Hematopoietic multipotent progenitor cell treated with erythropoietin and hydrocortisone succinate and interleukin-3 and kit ligand, for 4 days (in vitro differentiated cells): ENCODE results near the gene PGPEP1.

ENCODE experiments used
- DNase-seq: peaks from one replicate; pipeline ENCODE4 v3.0.0-alpha.2; 2015

PGPEP1 gene, protein sequence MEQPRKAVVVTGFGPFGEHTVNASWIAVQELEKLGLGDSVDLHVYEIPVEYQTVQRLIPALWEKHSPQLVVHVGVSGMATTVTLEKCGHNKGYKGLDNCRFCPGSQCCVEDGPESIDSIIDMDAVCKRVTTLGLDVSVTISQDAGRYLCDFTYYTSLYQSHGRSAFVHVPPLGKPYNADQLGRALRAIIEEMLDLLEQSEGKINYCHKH

GRCh38 chr19:18340190-18340989 lies at the start of gene PGPEP1:
Gene PGPEP1 (plus strand): TSS chr19:18340598. CDS start chr19:18340682, 84 bp downstream.
- DNase-seq, result peak; percentile 78

DNA sequence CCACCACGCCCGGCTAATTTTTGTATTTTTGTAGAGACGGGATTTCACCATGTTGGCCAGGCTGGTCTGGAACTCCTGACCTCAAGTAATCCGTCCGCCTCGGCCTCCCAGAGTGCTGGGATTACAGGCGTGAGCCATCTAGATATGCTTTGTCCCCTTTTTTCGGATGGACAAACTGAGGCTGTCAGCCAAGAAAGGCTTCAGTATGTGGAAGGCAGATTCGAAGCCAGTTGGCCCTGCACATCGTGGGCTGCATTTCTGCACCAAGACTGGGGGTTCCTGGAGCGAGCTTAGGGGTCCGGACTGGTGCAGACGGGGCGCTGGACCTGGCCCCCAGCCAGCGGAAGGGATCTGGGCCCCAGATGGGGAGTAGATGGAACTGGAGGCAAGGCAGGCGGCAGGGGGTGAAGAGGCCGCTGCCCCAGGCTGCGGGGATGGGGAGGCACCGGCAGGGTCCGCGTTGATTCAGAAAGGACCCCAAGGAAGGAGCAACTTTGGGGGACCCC lies 49.3 kb upstream of the PGPEP1 start:
- no peak for DNase-seq

- peak; percentile 96 for DNase-seq
Measured at GRCh38 chr19:18291590-18292461, 48.6 kb upstream of the PGPEP1 start.

DNA sequence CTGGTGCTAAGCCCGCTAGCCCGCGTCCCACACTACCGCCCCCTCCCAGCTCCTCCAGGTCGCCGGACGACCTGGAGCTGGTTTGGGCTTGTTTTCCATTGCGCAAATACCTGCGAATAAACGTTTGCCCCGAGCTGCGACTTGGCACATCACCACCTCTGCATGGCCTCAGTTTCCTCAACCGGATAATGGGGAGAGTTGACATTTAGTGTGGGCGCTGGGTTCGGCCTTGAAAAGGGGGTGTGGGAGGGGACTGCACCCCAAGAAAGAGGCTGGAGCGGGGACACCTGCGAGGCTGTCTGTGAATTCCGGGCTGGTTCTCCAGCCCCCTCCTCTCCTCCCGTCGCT lies 48.0 kb upstream of the PGPEP1 start:
- no peak for DNase-seq

DNA sequence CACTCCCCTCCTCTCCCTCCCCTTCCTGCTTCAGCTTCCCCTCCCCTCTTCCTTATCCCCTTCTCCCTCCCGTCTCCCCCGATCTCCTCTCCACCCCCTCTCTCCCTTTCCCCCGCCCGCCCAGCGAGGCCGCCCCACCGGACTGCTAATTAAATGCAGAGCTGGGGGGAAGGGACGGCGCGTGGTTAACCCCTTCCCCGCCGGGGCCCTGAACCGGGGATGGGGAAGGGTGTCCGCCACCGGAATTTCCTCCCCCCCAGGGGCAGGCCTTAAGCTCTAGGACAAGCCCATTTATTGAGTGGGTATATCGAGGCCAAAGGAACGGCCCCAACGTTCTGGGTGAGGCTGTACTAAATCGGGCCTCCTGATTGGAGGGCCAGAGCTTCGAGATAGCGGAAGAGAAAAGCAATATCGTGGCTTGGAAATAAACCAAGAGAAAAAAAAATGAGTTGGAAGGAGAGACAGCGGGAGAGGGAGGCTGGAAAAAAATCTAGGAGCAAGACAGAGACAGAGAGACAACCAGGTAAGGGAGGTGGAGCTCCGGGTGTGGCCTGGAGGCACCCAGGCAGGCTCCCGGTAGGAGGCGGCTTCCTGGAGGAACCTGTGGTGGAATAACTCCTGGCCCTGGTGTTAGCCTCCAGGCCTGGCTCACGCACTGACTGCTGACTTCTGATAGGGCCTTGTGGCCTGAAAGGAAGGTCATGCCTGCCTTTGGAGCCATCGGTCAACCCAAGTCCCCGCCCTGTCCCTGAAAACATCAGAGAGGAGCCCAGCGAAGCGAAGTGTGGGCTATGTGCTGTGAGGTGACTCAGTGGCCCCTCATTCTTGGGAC lies 47.4 kb upstream of the PGPEP1 start:
- DNase-seq, result peak; percentile 93

DNA sequence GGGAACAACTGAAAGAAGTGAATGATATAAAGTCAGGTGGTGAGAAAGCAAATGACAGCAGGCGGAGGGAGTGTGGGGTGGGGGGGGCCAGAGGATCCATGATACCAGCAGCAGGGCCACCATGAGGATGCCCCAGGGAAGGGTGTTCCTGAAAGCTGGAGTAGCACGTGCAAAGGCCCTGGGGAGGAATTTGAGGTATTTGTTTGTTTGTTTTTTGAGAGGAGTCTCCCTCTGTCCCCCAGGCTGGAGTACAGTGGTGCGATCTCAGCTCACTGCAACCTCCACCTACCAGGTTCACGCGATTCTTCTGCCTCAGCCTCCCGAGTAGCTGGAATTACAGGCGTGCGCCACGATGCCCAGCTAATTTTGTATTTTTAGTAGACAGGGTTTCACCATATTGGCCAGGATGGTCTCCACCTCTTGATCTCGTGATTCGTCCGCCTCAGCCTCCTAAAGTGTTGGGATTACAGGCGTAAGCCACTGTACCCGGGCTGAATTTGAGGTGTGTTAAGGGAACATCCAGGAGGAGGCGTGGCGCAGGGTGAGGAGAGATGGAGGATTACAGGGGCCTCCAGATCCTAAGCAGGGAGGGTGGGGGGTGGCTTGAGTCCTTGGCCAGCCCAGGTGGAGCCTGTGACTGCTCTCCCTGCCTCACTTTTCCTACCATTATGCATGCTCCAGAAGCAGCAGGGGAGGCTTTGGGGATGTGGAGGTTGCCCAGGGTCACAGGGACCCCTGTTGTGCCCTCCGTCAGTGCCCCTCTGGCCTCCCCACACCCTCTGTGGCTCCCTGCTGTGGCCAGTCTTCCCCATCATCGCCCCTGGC lies 46.5 kb upstream of the PGPEP1 start:
- DNase-seq, result no peak

- no peak for DNase-seq
Measured at GRCh38 chr19:18294467-18294864, 45.9 kb upstream of the PGPEP1 start.

DNA sequence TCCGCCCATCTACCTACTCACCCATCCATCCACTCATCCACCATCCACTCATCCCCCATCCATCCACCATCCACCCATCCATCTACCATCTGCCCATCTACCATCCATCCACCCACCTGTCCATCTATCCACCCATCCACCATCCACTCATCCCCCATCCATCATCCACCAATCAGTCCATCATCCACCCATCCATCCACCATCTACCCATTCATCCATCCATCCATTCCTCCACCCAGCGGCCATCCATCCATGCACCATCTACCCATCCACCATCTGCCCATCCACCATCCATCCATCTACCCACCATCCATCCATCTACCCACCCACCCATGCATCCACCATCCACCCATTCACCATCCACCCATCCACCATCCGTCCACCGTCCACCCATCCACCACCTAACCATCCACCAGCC lies 45.4 kb upstream of the PGPEP1 start:
- DNase-seq, result no peak

GRCh38 chr19:18297308-18297707 lies 43.1 kb upstream of the PGPEP1 start:
- no peak for DNase-seq

GRCh38 chr19:18298601-18299000 lies 41.8 kb upstream of the PGPEP1 start:
- no peak for DNase-seq

- no peak for DNase-seq
Measured at GRCh38 chr19:18299654-18300053, 40.7 kb upstream of the PGPEP1 start.

DNA sequence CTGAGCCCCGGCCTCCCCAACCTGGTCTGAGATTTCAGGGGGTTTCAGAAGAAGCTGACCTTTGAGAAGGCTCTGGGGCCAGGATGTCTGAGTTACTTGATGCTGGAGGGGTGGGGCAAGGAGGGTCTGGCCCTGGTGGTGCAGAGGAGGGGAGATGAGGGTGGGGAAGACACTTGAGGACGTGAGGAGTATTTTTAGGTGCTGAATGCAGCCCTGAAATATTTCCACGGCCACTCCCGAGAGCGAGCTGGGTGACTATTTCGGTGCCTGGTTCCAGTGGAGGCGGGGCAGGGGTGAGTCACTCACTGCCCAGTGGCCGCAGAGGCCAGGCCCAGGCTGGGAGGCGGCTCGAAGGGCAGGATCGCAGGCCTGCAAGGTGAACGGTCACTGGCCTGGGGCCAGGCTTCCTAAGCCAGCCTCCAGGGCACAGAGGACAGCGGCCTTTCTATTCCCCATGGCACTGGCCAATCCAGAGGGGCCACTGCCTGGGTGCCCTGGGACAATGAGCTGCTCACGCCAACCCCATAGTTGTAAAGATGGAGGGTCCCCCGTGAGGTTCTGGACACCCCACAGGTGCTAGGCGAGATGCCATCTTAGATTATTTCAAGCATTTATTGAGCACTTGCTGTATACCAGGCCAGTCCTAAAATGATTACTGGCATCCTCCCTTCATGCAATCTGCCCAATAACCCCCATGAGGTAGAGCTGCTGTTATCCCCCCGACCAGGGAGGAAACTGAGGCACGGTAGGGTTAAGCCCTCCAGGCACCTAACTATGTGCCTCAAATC lies 39.3 kb upstream of the PGPEP1 start:
- DNase-seq, result no peak

- DNase-seq, result no peak
Measured at GRCh38 chr19:18301718-18302111, 38.7 kb upstream of the PGPEP1 start.

DNA sequence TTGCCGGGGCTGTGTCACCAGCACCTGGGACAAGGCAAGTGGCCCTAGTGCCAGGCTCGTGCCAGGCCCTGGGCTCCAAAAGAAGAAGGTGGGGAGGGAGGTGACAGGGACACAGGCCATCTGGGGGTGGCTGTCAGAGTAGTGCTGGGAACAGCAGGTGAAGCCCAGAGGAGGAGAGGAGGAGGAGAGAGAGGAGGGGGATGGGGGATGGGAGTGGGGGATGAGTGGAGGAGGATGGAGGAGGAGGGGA lies 36.3 kb upstream of the PGPEP1 start:
- no peak for DNase-seq

GRCh38 chr19:18304458-18305310 lies 35.7 kb upstream of the PGPEP1 start:
- peak; percentile 93 for DNase-seq

- no peak for DNase-seq
Measured at GRCh38 chr19:18306209-18306887, 34.0 kb upstream of the PGPEP1 start.

- DNase-seq, result no peak
Measured at GRCh38 chr19:18306888-18307260, 33.5 kb upstream of the PGPEP1 start.

DNA sequence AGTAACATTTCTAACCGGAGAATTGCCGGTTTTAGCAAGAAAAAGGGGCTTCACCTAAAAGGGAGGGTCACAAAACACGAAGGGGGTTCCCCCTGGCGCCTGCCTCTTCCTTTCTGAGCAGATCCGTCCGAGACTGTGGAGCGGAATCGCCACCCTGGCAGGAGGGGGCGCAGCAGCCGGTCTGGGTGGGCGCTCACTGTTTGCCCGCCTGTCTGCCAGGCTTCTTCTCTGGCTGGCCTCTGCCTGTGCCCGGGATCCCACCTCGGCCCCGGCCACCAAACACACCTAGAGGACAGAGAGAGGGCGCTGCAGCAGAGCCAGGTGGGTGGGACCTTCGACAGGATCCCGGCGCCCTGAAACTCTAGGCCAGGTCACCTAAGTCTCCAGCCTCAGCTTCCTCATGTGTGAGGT lies 33.1 kb upstream of the PGPEP1 start:
- no peak for DNase-seq
